HG03060 (cell line): ENCODE data around the gene C14orf119.
A peak's percentile ranks its signal among the peaks of the same experiment; 100 is the strongest.

ENCODE experiments used
- ATAC-seq: cut with Tn5 transposase; IDR thresholded peaks from one replicate; pipeline ENCODE4 v1.9.1; 2021; ENCODE audit warnings: low read depth, moderate number of reproducible peaks; ENCODE audit not compliant: unreplicated experiment

The C14orf119 gene

GRCh38 chr14:23086565-23086964 is 8.7 kb upstream of the C14orf119 start:
- ATAC-seq = no peak

DNA sequence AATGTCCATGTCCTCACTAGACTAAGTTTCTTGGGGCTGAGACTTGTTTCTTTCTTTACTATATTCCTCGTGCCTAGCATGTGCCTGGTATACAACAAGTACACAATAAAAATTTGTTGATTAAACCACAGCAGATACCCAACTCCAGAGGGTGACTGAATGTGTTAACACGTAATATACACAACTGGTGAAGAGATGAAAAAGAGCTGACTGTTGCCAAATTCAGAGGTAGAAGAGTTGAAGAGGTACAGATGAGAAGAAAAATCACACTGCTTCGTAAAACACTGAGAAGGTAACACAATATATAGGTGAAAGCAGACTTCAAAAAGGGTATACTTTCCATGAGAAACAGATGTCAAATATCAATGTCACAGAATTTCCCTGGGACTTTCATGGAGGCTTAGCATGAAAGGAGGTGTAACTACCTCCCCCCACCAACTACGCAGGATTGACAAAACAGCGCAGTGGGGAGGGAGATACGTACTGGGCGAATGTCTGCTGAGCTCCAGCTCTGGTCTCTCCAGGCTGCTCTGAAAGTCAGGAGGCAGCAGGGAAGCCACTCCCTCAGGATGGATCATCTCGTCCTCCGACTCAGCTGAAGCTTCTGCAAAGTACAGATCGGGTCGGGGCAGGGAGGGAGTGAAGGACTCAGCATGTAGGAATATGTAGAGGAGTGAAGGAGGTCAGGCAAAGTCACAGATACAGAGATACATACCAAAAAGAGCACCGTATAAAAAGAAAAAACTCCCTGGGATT is 5.6 kb upstream of the C14orf119 start:
- ATAC-seq = no peak

DNA sequence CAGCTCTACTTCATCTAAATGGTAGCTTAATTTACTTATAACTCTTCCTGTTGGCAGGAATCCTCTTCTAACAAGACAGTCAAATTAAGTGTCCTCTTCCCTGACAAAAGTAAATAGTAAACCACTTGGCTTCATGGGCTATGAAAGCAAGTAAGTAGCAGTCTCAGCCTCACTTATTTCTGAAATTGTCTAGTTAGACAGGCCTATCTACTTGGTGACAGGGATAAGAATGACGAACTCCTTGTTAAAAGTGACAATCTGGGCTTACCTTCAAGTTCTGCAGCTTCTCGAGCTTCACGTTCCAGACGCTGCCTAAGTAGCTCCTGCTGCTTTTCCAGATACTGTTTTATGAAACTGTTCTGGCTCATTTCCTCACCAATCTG is 5.1 kb upstream of the C14orf119 start:
- no peak for ATAC-seq

GRCh38 chr14:23091294-23092225 is 3.7 kb upstream of the C14orf119 start:
- ATAC-seq = no peak

DNA sequence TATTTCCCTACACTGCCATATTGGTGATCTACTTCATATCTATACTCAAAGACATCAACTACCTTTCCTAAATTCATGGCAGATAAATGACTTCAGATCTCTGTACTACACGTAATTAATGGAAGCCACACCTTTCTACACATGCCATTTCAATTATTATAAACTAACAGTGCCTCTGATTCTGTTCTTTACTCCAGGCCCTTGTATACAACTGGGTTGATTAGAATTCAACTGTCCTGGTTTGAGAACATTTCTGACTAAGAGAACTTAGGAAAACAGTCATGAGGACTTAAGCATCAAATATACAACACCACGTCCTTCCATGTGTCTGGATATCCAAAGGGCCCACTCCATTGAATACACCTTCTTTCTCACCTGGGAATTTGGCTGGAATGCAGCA is 2.2 kb upstream of the C14orf119 start:
- no peak for ATAC-seq

- ATAC-seq = no peak
These were observed 1.8 kb upstream of the C14orf119 start for GRCh38 chr14:23093526-23093925.

GRCh38 chr14:23093991-23094665 is 1.2 kb upstream of the C14orf119 start:
- ATAC-seq = no peak

DNA sequence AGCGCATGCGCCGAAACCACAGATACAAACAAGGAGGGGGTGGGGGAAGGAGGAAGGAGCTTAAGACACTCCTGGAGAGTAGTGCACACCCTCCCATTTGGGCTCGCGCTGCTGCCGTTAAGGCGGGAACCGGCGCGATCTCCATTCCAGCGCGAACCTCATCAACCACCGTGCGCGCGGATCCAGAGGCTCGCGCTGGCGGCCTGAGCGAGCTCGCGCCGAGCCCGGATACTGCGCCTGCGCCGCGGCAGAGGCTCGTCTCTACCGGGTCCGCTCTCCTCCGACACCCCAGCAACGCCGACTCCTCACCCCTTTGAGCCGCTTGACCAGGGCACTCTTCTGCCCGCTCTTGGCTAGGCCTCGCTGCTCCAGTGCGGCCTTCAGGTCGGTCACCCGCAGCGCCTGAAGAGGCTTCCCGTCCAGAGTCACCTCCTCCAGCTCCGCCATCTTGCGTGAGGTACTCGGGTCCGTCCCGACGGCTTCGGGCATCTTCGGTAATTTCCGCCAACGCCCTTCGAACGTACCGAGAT is 574 bp upstream of the C14orf119 start, which contains the start of gene ACIN1:
Gene ACIN1 (minus strand): TSS at position 471 of the 530 bp plus-strand sequence. CDS start 24 bp downstream, at position 447.
- ATAC-seq = peak; percentile 17

DNA sequence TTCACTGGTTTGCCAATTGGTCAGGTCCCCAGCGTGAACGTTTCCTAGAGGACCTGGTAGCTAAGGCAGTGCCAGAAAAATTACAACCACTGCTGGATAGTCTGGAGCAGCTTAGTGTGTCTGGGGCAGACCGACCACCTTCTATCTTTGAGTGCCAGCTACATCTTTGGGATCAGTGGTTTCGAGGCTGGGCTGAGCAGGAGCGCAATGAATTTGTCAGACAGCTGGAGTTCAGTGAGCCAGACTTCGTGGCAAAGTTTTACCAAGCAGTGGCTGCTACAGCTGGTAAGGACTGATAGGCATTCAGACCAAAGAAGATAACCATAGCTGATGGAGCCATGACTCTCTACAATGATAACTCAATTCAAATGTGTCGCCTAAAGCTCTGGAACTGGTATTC is 2.5 kb downstream of the C14orf119 start:
- no peak for ATAC-seq

DNA sequence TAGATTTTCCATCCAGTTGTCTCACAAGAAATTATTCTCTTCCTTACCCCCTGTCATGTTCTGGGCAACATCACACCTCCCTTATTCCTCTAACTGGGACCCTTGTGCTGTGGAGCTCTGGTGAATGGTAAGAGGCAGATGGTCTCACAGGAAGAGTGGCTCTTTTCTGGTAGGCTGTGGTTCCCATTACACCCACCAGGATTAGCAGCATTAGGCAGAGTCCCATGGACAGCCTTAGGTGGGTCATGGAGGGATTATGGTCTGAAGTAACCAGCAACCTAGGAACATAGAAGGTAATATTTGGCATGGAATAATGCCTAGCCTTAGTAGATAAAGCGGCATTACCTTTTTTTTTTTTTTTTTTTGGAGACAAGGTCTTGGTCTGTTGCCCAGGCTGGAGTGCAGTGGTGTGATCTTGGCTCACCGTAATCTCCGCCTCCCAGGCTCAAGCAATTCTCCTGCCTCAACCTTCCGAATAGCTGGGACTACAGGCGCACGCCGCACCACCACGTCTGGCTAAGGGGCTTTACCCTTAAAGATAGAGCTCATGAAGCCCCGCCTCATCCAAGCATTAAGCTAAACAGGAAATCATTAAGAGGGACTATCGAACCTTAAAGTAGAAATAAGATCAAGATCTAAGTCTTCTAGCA is 4.0 kb downstream of the C14orf119 start:
- ATAC-seq = no peak

- no peak for ATAC-seq
These were observed 6.1 kb downstream of the C14orf119 start for GRCh38 chr14:23101213-23101970.

DNA sequence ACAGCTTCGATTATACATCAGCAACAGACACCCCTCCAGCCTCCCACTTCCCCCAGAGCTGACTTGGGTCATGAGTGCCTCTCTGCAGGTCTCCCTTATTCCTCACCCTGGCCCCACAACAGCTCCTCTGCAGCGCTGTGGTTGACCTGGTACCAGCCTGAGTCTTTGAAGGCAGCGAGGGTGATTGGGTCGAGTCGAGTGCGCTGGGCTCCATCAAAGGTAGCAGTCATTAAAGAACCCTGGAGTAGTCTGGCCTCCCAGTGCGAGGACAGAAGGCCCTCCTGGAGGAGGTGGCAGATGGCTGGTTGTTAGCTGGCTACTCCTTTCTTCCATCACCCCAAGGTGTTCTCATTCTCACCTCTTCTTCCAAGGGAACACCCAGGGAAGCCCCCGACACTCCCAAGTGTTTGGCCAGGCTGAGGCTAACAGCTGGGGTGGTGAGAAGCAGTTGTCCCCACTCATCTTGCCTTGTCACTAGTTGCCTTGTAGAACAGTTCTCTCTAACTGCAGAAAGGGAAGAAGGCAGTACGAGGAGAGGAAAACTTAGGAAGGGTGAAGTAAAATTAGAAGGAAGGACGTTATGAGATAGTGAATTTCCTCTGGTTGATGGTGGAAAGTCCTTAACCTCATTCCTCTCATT is 6.8 kb downstream of the C14orf119 start:
- no peak for ATAC-seq

DNA sequence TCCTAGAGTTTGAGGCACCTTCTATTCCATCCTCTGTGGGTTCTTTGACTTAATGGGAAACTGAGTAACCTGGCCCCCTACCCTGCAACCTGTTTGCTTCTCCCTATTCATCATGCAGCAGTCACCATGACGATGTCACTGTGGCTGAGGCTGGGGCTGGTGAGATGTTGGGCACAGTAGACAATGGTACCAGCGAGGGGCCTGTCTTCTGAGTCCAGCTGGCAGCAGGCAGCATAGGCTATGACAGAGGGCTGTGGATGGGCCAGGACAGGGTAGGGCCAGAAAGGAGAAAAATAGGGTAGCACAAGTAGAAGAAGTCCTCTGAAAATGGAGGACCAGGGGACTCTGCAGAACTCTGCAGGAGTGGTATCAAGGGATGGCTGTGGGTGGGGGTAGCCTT is 7.5 kb downstream of the C14orf119 start:
- no peak for ATAC-seq

GRCh38 chr14:23103581-23103980 is 8.3 kb downstream of the C14orf119 start:
- ATAC-seq = no peak

- ATAC-seq = no peak
These were observed 8.8 kb downstream of the C14orf119 start for GRCh38 chr14:23104070-23104590.

- no peak for ATAC-seq
These were observed 9.5 kb downstream of the C14orf119 start, which contains the start of gene CIROP for GRCh38 chr14:23104591-23105347. CIROP (minus strand) TSS chr14:23104989; CDS start chr14:23104920, 69 bp downstream.

GRCh38 chr14:23105348-23105824 is 10.1 kb downstream of the C14orf119 start:
- no peak for ATAC-seq

DNA sequence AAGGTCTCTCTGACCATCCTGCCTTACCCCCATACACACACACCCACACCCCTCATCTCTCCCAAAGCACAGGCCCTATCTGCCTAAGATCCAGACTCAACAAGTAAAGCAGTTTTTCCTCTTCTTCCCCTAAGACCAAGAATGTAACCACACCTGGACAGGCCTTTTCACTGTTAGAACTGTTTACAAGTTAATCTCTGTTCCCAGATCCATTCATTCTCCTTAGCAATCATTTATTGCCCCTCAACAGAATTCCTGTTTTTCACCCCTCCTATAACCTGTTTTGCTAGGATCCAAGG is 11.4 kb downstream of the C14orf119 start:
- ATAC-seq = no peak
